Stimulated activated CD4-positive, alpha-beta T cell treated with anti-CD3 and anti-CD28 coated beads, Interleukin-4, amount 100 ng/mL, for 4 hours (primary cell): Measurements from ENCODE around the gene CYB5B.
"Not testable (repeated sequence)": the region's sequence is repeated elsewhere in the genome, so short reads cannot be mapped to it uniquely, and the experiment has no call there.

ENCODE experiments used
- DNase-seq, 2 experiments: peaks; one replicate each; pipeline ENCODE4 v3.0.0-alpha.2; 2020

CYB5B gene

GRCh38 chr16:69410219-69410990 is 14.0 kb upstream of the CYB5B start:
- no peak for DNase-seq

GRCh38 chr16:69411064-69411985 is 13.1 kb upstream of the CYB5B start:
- DNase-seq, result no peak

DNA sequence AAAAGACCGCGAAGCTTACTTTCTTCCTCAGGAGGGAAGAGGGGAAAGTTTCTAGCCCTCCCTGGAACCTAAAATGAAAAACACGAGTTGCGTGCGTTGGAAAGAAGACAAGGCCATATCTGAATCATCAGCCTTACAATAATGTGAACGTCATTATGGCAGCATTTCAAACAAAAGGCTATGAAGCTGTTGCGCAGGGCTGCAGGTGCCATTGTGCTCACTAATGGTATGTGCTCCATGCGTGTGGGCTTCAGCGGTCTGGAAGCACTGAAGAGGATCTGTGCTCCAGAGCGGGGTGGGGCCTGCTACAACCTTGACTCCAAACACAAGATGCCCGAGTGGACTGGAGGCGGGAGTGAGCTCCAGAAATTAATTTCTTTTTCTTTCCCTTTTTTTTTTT is 12.1 kb upstream of the CYB5B start:
- no peak for DNase-seq

- DNase-seq, result no peak
These were observed 11.3 kb upstream of the CYB5B start for GRCh38 chr16:69413045-69413664.

- no peak for DNase-seq
These were observed 6.8 kb upstream of the CYB5B start for GRCh38 chr16:69417520-69418199.

GRCh38 chr16:69419956-69420355 is 4.5 kb upstream of the CYB5B start:
- no peak for DNase-seq

DNA sequence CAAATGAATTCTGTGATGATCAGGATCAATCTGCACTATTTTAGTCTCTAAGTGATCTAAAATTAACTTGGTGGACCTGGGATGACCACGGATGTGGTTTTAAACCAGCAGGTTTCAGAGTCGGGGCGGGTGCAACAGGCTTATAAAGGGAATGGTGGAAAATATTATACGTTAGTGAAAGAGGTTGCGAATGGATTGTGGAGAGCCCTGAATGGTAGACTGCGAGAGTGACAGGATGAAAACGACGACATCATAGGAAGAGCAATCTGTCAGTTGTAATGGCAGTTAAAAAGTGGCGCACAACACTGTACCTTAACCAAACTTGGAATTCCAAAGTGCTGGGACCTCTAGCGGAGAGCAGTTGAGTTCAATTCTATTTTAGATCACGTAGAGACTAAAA is 1.2 kb upstream of the CYB5B start:
- DNase-seq, result no peak

- DNase-seq, result no peak
These were observed 741 bp downstream of the CYB5B start for GRCh38 chr16:69424935-69425784.

DNA sequence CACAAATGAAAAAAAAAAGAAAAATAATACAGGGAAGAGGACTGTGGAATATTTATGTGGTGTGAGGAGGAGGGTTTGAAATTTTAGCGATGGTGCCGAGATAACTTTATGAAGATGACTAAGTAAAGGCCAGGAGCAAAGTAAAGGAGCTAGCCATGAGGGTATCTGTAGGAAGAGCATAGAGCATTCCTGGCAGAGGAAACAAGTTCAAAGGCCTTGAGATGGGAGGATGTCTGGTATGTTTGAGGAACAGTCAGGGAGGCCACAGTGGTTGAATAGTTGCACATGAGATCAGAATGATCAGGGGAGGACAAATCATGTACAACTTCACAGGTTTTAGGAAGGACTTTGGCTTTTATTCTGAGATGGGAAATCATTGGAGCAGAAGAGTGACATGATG is 4.2 kb downstream of the CYB5B start:
- no peak for DNase-seq

DNA sequence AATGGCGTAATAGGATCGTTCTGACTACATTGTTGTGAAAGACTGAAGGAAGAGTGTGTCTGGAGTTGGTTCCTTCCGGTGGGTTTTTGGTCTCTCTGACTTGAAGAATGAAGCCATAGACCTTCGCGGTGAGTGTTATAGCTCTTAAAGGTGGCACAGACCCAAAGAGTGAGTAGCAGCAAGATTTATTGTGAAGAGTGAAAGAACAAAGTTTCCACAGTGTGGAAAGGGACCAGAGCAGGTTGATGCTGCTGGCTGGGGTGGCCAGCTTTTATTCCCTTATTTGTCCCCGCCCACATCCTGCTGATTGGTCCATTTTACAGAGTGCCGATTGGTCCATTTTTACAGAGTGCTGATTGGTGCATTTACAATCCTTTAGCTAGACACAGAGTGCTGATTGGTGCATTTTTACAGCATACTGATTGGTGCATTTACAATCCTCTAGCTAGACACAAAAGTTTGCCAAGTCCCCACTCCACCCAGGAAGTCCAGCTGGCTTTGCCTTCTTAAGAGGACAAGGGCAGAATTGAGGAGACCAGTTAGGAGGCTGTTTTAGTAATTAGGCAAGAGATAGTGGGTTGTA is 4.7 kb downstream of the CYB5B start:
- not testable (repeated sequence) for DNase-seq

GRCh38 chr16:69431948-69432468 is 7.6 kb downstream of the CYB5B start:
- DNase-seq, result no peak

DNA sequence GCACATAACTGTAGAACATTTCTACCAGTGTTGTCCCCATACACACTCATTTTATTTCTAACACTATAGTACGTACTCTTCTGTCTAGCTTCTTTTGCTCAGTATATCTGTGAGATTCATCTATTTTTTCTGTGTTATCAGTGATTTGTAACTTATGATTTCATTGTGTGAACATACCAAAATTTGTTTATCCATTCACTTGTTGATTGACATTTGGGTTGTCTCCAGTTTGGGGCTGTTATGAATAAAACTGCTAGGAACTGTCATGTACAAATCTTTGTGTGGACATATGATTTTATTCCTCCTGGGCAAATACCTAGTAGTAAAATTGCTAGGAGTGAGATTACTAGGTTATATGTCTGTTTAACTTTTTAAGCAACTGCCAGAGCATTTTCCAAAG is 9.6 kb downstream of the CYB5B start:
- no peak for DNase-seq

- no peak for DNase-seq
These were observed 11.8 kb downstream of the CYB5B start for GRCh38 chr16:69435977-69436820.

DNA sequence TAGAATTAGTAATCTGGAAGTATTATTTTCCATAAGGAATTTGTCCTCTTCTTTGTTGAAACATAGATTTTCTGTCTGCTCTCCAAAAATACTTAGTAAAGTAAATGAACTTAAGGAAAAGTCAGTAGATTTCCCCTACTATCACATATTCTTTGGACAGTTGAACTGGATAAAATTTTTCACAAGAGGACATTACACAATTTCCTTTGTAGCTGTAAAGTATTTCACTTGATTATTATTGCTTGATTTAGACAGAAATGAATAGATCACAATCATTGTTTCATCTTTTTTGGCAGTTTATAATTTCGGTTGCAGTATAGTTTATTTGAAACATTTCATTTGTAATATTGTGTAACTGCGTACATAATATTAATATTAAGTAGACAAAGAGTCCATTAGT is 12.5 kb downstream of the CYB5B start:
- no peak for DNase-seq

DNA sequence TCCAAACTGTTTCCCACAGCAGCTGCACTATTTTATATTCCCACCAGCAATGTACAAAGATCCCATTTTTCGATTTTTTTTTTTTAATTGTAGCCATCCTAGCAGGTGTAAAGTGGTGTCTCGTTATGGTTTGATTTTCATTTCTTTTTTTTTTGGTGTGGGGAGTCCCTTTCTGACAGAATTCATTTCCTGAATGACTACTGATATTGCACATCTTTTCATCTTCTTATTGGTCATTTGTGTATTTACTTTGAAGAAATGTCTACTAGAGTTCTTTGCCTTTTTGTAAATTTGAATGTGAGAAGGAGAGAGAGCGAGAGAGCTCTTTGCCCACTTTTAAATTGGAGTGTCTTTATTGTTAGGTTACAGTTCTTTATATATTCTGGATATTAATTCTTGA is 14.0 kb downstream of the CYB5B start:
- DNase-seq, result no peak

DNA sequence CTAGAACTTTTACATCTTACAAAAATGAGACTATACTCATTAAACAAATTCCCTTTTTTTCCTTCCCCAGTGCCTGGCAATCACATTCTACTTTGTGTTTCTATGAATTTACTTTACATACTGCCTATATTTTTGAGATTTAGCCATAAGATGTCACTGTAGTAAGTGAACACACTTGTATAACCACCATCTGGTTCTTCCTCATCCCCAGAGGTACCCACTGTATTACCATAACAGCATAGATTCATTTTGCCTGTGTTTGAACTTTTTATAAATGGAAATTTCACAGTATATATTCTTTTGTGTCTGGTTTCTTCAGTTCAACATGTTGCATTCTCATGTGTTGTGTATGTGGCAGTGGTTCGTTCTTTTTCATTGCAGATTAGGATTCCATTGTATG is 15.8 kb downstream of the CYB5B start:
- no peak for DNase-seq

GRCh38 chr16:69441030-69441429 is 16.6 kb downstream of the CYB5B start:
- not testable (repeated sequence) for DNase-seq

DNA sequence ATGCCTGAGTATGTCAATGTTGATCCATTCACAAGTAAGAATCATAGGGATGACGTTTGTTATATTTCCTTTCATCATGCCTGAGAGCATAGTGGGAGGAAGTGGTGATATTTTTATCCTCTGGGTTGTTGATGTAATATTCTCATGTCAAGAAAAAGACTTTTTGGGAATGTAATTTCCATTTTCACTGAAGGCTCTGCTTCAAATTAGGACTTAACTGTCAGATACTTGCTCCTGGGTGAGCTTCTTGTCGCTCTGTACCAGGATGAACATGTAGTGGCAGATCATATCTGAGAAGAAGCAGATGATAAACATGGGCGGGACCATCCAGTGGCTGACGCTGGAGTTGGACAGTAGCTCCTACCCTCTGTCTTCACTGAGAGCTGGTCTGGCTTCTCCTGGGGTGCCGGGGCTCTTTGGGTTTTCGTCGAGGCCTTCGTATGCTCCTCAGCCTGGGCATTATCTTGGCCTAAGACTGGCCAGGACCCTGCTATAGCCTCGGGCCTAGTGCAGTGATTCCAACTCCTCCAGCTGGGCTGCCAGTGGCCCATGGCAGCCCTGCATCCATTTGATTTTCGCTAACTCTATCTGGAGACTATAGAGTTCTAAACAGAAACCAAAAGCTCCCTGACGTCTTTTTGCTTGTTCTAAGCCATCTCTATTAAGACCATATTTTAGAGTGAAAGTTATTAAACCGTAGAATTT is 19.7 kb downstream of the CYB5B start:
- no peak for DNase-seq

DNA sequence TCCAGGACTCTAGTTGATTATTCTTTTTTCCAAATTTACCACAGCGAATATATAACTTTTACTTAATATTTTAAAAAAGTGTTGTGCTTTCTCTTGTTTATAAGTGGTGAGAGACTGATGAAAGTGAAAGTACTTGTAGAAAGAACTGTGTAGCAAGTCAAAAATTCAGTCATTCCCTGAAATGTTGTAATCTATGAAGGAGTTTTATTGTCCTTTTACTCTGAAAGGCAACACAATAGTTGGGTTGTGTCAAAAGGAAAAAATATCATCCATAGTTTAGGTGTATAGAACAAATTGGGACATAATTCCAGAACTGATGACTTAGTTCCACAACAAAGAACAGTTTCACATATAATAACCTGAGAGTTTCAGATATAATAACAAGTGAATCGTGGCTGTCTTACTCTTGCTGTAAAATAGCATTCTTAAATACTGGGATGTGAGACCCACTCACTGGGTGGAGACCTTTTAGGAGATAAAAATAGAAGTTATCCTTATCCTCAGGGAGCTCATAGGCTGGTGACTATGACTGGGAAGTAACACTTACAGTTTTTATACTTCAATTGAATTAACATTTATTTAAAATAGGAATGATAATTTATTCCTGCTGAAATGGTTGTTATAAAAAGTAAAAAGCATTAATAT is 20.6 kb downstream of the CYB5B start:
- no peak for DNase-seq
